GM18508 (cell line): Measurements from ENCODE around the gene BNC1.

Experiments used
- ATAC-seq: cut with Tn5 transposase; IDR thresholded peaks from one replicate; pipeline ENCODE4 v1.9.1; 2021; ENCODE audit warnings: moderate number of reproducible peaks; ENCODE audit not compliant: insufficient read depth, unreplicated experiment

The BNC1 gene

GRCh38 chr15:83284559-83285283 is at the start of gene BNC1:
TSS of gene BNC1 (minus strand) at chr15:83284664. CDS start at chr15:83284628, 36 bp downstream.
- ATAC-seq: no peak

- no peak for ATAC-seq
These were observed 42.6 kb upstream of the BNC1 start for GRCh38 chr15:83327041-83327440.

- ATAC-seq: no peak
These were observed 40.3 kb upstream of the BNC1 start for GRCh38 chr15:83324799-83325198.

GRCh38 chr15:83323296-83323711 is 38.8 kb upstream of the BNC1 start:
- ATAC-seq: no peak

DNA sequence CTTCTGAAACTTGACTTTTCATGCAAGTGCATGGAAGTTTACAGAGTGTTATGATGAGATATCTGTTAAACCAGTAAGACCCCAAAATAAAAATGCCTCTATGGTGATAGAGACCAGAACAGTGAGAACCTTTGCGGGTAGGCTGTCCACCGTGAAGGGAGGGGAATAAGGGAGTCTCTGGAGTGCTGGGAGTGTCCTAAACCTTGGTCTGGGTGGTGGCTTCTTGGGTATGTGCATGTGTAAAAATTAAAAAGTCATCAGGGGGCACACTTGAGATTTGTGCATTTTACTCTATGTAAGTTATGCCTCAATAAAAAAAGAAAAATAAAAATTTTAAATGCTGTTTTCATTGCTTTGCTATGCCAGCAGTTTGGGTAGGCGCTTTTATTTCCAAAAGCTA is 38.2 kb upstream of the BNC1 start:
- no peak for ATAC-seq

- no peak for ATAC-seq
These were observed 37.6 kb upstream of the BNC1 start for GRCh38 chr15:83322061-83322460.

DNA sequence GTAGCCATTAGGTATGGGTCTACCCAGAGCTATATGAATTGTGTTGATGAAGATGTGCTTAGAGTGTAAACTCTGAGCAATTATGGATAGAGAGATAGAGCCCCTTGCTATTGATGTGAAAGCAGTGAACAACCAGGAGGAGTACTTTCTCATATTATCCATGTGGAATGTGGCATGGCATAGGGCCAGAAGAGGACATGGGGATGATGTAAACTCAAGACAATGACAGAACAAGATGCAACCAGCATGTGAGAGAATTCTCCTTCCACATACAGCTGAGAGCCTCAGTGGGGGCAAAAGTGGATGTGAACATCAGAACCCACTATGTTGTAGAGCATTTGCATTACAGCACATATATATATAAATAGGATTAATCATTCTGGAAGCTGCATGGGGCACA is 36.4 kb upstream of the BNC1 start:
- no peak for ATAC-seq

DNA sequence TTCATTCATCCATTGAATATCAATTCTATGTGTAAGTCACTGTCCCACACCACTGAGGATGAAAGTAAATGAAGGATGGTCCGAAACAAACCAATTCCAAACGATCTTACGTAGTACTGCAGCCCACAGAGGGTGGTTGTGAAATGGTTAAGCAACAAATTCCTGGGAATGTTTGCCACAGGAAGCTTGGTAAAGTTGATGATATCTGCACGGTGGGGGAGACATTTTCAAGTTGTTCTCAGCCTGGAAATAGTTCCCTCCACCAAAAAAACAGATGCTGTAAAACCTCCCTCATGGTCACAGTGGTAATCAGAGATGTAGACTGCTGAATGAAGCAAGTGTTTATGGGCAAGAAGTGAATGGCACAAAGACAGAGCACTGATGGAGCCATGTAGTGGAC is 35.9 kb upstream of the BNC1 start:
- no peak for ATAC-seq

- ATAC-seq: no peak
These were observed 35.3 kb upstream of the BNC1 start for GRCh38 chr15:83319771-83320170.

GRCh38 chr15:83318861-83319415 is 34.5 kb upstream of the BNC1 start:
- ATAC-seq: no peak

DNA sequence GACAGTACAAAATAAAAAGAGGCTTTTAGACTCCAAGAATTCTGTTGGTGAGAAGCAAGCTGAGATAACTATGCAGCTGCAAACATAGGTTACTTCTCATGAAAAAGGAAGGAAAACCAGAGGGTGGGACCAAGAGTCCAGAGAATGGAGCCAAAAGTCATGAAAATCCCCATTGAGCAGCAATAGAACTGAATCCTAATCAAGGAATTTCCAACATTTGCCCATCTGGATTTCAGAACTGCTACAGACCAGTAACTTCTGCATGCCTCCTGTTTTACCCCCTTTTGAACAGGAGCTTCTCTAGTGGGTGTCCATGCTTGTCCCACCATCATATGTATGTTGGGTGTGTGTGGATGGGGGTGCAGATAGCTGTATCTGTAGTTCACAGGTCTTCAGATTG is 33.6 kb upstream of the BNC1 start:
- no peak for ATAC-seq

DNA sequence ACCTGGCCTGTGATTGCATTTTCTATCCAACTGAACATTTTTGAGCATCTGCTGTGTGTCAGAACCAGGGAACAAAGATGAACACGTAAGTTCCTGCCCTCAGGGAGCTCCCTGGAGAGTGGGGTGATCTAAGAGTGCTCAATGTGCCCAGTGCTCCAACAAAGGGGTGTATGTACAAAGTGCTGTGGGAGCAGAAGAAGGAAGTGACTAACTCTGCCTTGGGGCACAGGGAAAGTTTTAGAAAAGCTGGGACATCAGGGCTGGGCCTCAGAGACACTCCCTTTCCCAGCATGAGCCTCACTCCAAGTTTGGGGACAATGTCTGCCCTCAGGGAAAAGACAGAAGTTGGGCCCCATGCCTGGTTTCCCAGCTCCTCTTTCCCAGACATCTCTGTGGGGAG is 27.6 kb upstream of the BNC1 start:
- ATAC-seq: no peak

GRCh38 chr15:83310521-83311456 is 26.3 kb upstream of the BNC1 start:
- ATAC-seq: no peak

DNA sequence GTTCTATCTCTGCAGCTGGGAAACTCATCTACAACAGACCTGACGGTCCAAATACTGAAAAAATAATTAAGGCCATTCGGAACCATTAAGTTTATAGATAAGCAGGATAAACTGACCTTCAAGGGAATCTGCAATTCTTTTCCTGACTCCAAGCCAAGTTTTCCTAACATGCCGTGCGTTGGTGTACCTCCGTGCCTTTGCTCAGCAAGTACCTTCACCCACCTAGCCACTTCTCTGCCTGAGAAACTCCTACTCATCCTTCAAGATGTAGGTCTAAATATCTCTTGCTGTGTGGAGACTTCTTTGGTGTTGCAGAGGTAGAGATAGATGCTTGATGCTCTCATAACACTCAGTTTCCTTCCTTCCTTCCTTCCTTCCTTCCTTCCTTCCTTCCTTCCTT is 24.2 kb upstream of the BNC1 start:
- ATAC-seq: no peak

GRCh38 chr15:83306561-83306960 is 22.1 kb upstream of the BNC1 start:
- ATAC-seq: no peak

DNA sequence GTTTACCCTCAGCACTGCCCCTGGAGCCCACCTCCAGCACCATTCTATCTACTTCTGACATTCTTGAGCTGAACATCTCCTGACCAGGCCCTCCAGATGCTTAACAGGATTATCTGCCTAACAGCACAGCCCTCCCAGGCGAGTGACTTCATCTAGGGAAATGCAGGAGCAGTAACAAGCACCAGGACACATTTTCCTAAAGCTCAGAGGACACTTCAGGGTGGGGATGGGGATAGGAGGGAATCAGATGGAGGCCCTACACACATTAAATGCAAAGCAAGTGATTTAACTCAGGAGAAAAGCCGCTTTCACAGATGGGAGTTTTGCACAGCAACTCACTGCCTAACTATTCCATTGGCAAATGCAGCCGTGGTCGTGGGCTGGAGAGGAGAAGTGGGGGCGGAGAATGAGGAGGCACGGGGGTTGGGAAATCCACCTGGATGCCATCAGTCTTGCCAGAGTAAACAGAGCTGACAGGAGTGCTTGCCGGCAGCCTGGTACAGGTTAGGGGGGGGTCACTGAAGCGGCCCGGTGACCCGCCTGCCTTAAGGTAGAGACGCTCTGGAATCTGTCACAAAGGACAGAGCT is 21.3 kb upstream of the BNC1 start:
- no peak for ATAC-seq

DNA sequence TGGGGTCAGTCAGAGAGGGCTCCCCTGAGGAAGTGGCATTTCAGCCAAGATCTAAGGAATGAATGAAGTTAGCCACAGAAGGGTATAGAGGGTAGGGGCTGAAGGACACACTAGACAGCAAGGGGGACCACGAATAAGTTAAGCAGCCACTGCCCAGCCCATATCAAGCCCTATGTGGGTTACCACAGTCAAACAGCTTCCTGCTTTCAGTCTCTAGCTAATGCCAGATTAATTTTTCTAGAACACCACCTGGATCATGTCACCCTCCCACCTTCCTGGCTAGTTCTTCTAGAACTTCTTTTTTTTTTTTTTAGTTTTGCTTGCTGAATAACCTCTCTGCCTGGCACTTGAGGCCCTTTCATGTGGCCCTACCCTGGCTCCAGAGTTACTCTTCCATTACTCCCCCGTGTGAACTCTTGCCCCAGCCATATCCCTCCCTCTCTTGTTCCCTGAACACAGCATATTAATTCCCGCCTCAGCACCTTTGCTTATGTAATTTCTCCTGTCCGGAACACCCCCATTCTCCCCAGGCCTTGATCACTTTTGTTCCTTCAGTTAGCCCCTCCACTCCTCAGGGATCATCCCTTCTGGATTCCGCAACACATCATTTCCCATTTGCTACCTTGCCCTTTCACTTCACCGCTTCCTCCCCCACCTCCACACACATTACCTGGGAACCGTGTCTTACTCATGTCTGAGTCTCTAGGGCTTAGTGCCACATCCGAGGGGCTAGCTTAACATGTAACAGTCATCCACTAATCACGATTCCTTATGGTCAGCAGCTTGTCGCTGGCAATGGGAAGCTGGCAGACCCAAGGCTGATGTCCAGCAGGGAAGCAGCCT is 20.6 kb upstream of the BNC1 start:
- no peak for ATAC-seq

DNA sequence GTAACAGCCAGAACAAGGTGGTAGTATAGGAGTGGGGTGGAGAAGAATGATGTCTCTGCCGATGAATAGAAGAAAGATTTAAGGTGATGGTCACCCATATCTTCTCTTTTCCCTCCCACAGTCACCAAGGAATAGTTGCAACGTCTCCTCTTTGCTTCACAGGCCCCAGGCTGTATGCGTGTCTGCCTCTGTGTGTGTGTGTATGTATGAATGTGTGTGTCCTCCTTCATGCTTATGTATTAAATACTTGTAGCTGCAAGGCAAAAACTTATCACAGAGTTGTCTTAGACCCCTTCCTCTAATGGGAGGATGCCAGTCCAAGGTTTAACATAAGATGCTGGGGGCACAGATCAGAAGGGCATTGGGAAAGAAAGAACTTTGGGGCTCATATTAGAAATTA is 19.1 kb upstream of the BNC1 start:
- ATAC-seq: no peak

DNA sequence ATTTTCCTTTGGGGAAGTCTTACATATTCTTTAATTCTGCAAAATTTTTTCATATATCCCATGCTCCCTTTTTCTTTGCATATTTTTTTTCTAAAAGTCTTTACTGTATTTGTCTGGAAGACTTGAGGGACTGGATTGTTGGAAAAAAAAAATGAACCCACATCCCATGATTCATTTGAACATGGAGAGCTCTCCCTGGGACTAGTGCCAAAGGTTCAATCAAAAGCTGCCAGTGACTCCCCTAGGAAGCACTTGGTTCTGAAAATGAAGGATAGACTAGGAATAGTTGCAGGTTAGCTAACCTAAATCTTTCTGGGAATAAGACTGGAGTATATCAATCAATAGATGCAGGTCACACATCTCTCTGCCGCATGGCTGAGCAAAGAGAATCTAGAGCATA is 16.4 kb upstream of the BNC1 start:
- ATAC-seq: no peak

GRCh38 chr15:83299462-83299861 is 15.0 kb upstream of the BNC1 start:
- no peak for ATAC-seq
